ENCODE results near the gene CNNM2.
"Not testable (repeated sequence)": the region's sequence is repeated elsewhere in the genome, so short reads cannot be mapped to it uniquely, and the experiment has no call there.

Gene CNNM2

DNA sequence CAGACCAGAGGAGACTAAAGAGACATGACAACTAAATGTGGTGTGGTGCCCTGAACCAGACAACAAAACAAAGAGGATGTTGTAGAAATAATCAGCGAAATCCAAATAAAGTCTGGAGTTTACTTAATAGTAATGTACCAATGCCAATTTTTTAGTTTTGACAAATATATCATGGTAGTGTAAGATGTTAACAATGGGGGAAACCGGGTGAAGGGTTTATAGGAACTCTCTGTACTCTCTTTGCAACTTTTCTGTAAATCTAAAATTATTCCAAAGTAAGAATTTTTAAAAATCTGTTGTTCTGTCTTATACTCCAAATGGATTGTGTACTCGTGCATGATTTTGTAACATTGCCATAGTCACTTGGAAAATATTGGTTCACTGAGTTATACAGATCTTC lies 129.3 kb downstream of the CNNM2 start:
- H3K27me3 Mint-ChIP-seq: no peaks in the 10 kb centered on the region
- intact Hi-C loops (cut with micrococcal nuclease): no loop called here
- H3K27ac Mint-ChIP-seq: no peak overlapping the region
- H3K4me1 Mint-ChIP-seq (ENCODE audit: low read depth): no peaks in the 10 kb centered on the region
- H3K4me3 Mint-ChIP-seq: no peak overlapping the region
- no peaks in the 10 kb centered on the region for H3K36me3 Mint-ChIP-seq (ENCODE audit: low read depth)
- no peaks in the 10 kb centered on the region for H3K9me3 Mint-ChIP-seq

GRCh38 chr10:103049237-103049636 lies 131.1 kb downstream of the CNNM2 start:
- Mint-ChIP-seq H3K9me3 (no peaks in the 10 kb centered on the region), H3K27ac (no peak overlapping the region), H3K36me3 (ENCODE audit: low read depth) (no peaks in the 10 kb centered on the region), H3K4me3 (no peak overlapping the region), H3K4me1 (ENCODE audit: low read depth) (peaks cover 7% of the 10 kb centered on the region), H3K27me3 (no peaks in the 10 kb centered on the region)
- intact Hi-C loops (cut with micrococcal nuclease): no loop called here

GRCh38 chr10:103053659-103054581 lies 135.8 kb downstream of the CNNM2 start:
- H3K9me3 Mint-ChIP-seq: no peaks in the 10 kb centered on the region
- no peak overlapping the region for H3K27ac Mint-ChIP-seq
- H3K36me3 Mint-ChIP-seq (ENCODE audit: low read depth): peaks cover 6% of the 10 kb centered on the region
- H3K27me3 Mint-ChIP-seq: no peaks in the 10 kb centered on the region
- H3K4me1 Mint-ChIP-seq (ENCODE audit: low read depth): peaks cover 12% of the 10 kb centered on the region
- intact Hi-C loops (cut with micrococcal nuclease): no loop called here
- peak overlapping the region; percentile 10 for H3K4me3 Mint-ChIP-seq

DNA sequence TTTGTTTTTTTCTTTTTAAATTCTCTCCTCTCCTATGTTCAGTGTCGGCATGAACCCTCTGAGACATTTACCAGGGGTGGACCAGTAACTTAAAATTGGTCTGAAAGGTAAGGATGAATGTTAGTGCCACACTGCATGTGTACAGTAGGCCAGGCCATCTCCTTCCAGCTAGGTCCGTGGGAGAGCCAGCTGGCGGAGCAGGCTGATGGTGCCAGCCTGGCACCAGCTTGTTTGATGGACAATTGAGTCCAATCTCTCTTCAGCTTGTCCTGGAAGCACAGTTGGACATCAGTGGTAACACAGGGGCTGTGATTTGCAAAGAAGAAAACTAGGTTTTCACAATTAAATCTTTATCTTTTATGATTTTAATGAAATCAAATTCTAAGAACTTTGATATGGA lies 136.5 kb downstream of the CNNM2 start:
- Mint-ChIP-seq H3K27ac (no peak overlapping the region), H3K4me3 (no peak overlapping the region), H3K4me1 (ENCODE audit: low read depth) (peaks cover 12% of the 10 kb centered on the region), H3K36me3 (ENCODE audit: low read depth) (peaks cover 6% of the 10 kb centered on the region), H3K27me3 (no peaks in the 10 kb centered on the region), H3K9me3 (no peaks in the 10 kb centered on the region)
- intact Hi-C loops (cut with micrococcal nuclease): no loop called here

- Mint-ChIP-seq H3K27me3 (no peaks in the 10 kb centered on the region), H3K4me1 (ENCODE audit: low read depth) (peaks cover 12% of the 10 kb centered on the region), H3K36me3 (ENCODE audit: low read depth) (peaks cover 6% of the 10 kb centered on the region), H3K4me3 (no peak overlapping the region), H3K27ac (no peak overlapping the region), H3K9me3 (no peaks in the 10 kb centered on the region)
- intact Hi-C loops (cut with micrococcal nuclease): no loop called here
Measured at GRCh38 chr10:103055105-103055504, 137.0 kb downstream of the CNNM2 start.

DNA sequence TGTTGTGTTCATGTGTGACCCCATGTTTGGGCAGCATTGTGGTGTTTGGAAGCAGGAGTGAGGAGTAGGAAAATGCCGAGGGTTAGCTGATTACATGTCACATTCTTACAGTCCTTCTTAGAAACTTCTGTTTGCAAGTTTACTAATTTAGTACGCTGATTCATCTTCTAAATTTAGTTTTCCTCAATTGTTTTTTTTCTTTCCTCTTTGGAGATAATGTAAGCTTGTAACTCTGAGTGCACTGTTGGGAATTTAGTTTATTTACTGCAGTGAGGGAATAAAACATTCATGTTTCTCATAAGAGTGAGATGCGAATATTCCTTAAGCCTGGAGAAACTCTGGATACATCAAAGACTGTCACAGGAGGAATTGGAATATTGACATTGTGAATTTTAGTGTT lies 139.9 kb downstream of the CNNM2 start:
- Mint-ChIP-seq H3K27me3 (no peaks in the 10 kb centered on the region), H3K9me3 (no peaks in the 10 kb centered on the region)

DNA sequence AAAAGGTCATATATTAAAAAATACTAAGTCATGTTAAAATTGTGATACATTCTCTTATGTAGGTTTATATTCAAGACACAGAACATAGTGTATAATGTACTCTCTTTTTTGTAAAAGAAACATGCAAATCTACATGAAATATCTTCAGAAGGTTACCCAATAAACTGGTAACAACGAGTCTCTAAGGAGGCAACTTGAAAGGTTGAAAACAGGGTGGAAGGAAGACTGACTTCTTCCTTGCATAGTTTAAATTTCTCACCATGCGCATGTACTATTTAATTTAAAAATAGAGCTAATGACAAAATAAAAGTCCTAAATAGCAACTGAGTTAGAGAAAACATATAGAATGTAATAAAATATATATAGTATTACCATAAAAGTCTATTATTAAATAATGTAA lies 142.5 kb downstream of the CNNM2 start:
- Mint-ChIP-seq H3K27me3 (no peaks in the 10 kb centered on the region), H3K4me3 (no peak overlapping the region), H3K4me1 (ENCODE audit: low read depth) (peaks cover 5% of the 10 kb centered on the region), H3K27ac (no peak overlapping the region), H3K9me3 (no peaks in the 10 kb centered on the region), H3K36me3 (ENCODE audit: low read depth) (no peaks in the 10 kb centered on the region)
- intact Hi-C loops (cut with micrococcal nuclease): loop anchor here (10.0 kb wide), 1 partner anchor 336 kb away; no protein-coding TSS in a partner anchor

More for the DNA sequence above, 139.9 kb downstream of the CNNM2 start:
- Mint-ChIP-seq H3K4me3 (no peak overlapping the region), H3K36me3 (ENCODE audit: low read depth) (peaks cover 6% of the 10 kb centered on the region), H3K27ac (no peak overlapping the region), H3K4me1 (ENCODE audit: low read depth) (peaks cover 12% of the 10 kb centered on the region)
- intact Hi-C loops (cut with micrococcal nuclease): no loop called here

- Mint-ChIP-seq H3K27me3 (no peaks in the 10 kb centered on the region), H3K4me3 (no peak overlapping the region), H3K4me1 (ENCODE audit: low read depth) (peaks cover 6% of the 10 kb centered on the region), H3K36me3 (ENCODE audit: low read depth) (no peaks in the 10 kb centered on the region), H3K27ac (no peak overlapping the region), H3K9me3 (no peaks in the 10 kb centered on the region)
- intact Hi-C loops (cut with micrococcal nuclease): loop anchor here (10.0 kb wide), 1 partner anchor 338 kb away; no protein-coding TSS in a partner anchor
Measured at GRCh38 chr10:103062854-103063590, 144.9 kb downstream of the CNNM2 start.

- Mint-ChIP-seq H3K4me3 (no peak overlapping the region), H3K27me3 (no peaks in the 10 kb centered on the region), H3K36me3 (ENCODE audit: low read depth) (peaks cover 10% of the 10 kb centered on the region), H3K9me3 (no peaks in the 10 kb centered on the region), H3K27ac (no peak overlapping the region), H3K4me1 (ENCODE audit: low read depth) (peaks cover 8% of the 10 kb centered on the region)
- intact Hi-C loops (cut with micrococcal nuclease): loop anchor here (10.0 kb wide), 1 partner anchor 340 kb away; no protein-coding TSS in a partner anchor
Measured at GRCh38 chr10:103064956-103065355, 146.9 kb downstream of the CNNM2 start.

- Mint-ChIP-seq H3K4me3 (no peak overlapping the region), H3K4me1 (ENCODE audit: low read depth) (peaks cover 23% of the 10 kb centered on the region), H3K36me3 (ENCODE audit: low read depth) (peaks cover 10% of the 10 kb centered on the region), H3K27me3 (no peaks in the 10 kb centered on the region), H3K27ac (no peak overlapping the region), H3K9me3 (no peaks in the 10 kb centered on the region)
- intact Hi-C loops (cut with micrococcal nuclease): loop anchor here (10.0 kb wide), 1 partner anchor 342 kb away; no protein-coding TSS in a partner anchor
Measured at GRCh38 chr10:103066141-103067098, 148.3 kb downstream of the CNNM2 start.

DNA sequence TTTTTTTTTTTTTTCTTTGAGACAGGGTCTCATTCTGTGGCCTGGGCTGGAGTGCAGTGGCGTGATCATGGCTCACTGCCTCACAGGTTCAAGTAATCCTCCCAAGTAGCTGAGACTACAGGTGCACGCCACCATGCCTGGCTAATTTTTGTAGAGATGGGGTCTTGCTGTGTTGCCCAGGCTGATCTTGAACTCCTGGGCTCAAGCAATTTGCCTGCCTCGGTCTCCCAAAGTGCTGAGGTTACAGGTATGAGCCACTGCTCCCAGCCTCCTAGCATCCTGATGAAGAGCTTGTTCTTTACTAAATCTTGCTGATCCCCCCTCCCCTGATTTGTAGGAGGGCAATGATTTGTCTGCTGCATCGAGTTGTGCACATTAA lies 149.0 kb downstream of the CNNM2 start:
- peaks cover 27% of the 10 kb centered on the region for H3K4me1 Mint-ChIP-seq (ENCODE audit: low read depth)
- intact Hi-C loops (cut with micrococcal nuclease): loop anchor here (10.0 kb wide), 1 partner anchor 342 kb away; no protein-coding TSS in a partner anchor
- H3K9me3 Mint-ChIP-seq, H3K27me3 Mint-ChIP-seq, H3K27ac Mint-ChIP-seq, H3K4me3 Mint-ChIP-seq: not testable (repeated sequence)
- peaks cover 10% of the 10 kb centered on the region for H3K36me3 Mint-ChIP-seq (ENCODE audit: low read depth)

GRCh38 chr10:103067484-103067883 lies 149.4 kb downstream of the CNNM2 start:
- Mint-ChIP-seq H3K9me3 (no peaks in the 10 kb centered on the region), H3K4me1 (ENCODE audit: low read depth) (peaks cover 27% of the 10 kb centered on the region), H3K27ac (no peak overlapping the region), H3K4me3 (no peak overlapping the region), H3K36me3 (ENCODE audit: low read depth) (peaks cover 10% of the 10 kb centered on the region), H3K27me3 (no peaks in the 10 kb centered on the region)
- intact Hi-C loops (cut with micrococcal nuclease): loop anchor here (10.0 kb wide), 1 partner anchor 343 kb away; no protein-coding TSS in a partner anchor

GRCh38 chr10:103067956-103068355 lies 149.9 kb downstream of the CNNM2 start:
- Mint-ChIP-seq H3K9me3 (no peaks in the 10 kb centered on the region), H3K36me3 (ENCODE audit: low read depth) (peaks cover 10% of the 10 kb centered on the region), H3K27ac (no peak overlapping the region), H3K27me3 (no peaks in the 10 kb centered on the region), H3K4me1 (ENCODE audit: low read depth) (peaks cover 27% of the 10 kb centered on the region), H3K4me3 (no peak overlapping the region)
- intact Hi-C loops (cut with micrococcal nuclease): loop anchor here (10.0 kb wide), 1 partner anchor 343 kb away; no protein-coding TSS in a partner anchor
